T1000 (cell line): ENCODE results near the gene CBARP.

Experiments used
- DNase-seq: peaks from one replicate; lab custom pipeline; 2025; ENCODE audit warnings: mixed read lengths; lab: John Stamatoyannopoulos, UW

Gene CBARP

DNA sequence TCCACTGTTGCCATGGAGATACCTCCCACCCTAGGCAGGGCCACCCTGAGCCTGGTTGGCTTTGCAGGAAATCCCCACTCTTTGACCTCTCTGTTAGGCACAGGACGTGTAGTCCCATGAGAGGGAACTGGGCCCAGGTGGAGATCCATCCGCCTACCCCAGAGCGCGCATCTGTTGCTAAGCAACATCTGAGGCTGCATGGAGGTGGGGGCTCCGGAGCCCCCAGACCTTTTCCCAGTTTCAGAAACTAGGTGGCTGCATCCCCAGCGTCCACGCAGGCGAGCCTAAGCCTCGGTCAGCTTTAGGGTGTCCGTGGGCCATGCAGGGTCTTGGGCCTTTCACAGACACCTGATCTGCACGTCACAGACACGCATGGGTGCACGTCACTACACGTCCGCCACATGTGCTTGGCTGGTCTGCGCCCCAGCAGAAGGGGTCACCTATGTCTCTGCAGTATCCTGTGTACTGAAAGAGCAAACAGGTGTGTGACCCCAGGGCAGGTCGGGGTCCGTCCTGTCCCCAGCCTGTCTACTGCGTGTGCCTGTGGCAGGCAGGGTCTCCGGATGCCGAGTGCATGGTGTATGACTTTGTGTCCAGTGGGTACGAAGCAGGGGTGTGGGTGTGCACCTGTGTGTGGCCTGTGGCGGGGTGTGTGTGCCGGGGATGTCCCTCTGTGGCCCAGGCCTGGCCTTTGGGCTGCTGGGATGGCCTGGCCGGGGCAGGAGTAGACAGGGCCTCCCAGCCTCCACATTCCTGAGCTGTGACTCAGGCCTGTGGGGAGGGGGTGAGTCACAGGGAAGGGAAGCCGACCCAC, 27.2 kb upstream of the CBARP start:
- DNase-seq: peak; percentile 95

DNA sequence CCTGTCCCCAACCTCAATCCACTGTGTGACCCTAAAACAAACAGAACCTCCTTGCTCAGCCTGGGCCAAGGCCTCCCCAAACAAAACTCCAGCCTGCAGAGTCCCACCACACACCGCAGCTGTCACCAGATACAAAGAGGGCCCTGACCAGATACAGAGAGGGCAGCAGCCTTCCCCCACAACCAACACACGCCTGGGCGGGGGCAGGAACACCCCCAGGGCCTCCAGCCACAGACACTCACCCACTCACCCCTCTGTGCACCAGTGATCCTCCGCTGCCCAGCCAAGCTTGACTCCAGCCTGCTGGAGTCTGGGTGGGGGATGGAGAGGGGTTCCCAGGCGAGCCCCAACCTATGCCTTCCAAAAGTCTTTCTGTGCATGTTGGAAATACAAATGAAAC, 25.4 kb upstream of the CBARP start:
- DNase-seq: no peak

DNA sequence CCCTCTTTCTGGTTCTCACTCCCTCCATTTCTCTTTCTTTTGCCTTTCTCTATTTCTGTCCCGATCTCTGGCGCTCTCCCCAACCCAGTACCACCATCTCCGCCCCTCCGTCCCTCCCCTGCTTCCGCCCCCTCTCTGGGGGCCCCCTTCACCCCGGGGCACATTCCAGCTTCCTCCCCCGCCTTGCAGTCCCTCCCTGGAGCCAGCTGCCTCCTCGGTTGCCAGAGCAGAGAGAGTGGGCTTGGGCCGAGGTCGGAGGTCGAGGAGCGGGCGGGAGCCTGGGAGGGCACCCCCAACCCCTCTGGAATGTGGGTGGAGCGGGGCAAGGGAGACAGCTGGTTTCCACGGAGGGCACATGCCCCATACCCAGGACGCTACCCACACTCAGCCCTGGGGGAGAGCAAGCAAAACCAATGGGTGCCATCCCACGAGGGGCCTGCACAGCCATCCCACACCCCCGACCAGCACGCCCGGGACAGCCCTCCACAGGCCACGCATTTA, 24.9 kb upstream of the CBARP start:
- DNase-seq: no peak

DNA sequence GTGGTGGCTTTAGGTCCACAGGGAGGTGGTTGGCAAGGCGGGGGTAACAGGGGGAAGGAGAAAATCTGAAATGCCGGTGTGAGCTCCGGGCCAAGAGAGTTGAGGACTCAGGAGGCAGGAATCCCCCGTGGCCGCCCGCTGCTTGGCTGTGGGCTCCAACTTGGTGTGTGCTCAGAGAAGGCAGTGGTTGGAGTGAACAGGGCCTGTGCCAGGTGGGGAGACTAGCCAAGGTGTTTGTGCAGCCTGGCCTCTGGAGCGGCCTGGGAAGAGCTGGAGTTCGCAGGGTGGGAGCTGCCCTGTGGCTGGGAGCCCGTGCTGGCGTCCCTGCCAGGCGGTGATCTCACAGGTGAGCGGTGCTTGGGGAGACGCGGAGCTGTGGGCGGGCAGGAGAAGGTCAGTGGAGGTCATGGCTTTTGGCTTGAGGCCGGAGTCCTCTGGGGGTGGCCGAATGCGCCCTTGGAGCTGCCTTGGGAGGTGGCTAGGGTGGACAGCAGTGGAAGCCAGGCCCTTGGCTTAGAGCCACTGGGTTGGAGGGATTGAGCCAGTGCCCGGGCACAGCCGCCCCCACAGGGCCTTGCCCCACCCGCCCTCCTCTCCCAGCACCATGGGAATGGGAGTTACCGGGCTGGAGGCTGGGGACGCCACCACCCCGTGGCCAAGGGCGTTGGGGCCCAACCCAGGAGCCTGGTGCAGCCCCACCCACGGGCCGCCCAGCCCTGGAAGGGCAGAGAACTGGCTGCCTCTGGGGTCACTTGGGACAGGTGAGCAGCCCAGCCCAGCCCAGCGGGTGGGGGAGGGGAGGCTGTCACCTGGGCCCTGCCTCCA, 24.2 kb upstream of the CBARP start:
- DNase-seq: peak; percentile 70

DNA sequence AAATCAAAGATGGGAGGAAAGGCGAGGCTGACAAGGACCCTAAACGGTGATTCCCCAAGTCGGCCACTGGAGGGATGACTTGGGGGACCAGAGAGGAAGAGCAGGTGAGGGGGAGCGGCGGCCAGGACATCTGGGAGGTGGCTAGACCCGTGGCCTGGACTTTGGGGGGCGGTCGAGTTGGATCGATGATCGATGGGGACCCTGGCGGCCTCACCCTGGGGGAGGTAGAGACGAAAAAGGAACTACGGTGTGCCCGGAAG, 23.7 kb upstream of the CBARP start:
- no peak for DNase-seq

DNA sequence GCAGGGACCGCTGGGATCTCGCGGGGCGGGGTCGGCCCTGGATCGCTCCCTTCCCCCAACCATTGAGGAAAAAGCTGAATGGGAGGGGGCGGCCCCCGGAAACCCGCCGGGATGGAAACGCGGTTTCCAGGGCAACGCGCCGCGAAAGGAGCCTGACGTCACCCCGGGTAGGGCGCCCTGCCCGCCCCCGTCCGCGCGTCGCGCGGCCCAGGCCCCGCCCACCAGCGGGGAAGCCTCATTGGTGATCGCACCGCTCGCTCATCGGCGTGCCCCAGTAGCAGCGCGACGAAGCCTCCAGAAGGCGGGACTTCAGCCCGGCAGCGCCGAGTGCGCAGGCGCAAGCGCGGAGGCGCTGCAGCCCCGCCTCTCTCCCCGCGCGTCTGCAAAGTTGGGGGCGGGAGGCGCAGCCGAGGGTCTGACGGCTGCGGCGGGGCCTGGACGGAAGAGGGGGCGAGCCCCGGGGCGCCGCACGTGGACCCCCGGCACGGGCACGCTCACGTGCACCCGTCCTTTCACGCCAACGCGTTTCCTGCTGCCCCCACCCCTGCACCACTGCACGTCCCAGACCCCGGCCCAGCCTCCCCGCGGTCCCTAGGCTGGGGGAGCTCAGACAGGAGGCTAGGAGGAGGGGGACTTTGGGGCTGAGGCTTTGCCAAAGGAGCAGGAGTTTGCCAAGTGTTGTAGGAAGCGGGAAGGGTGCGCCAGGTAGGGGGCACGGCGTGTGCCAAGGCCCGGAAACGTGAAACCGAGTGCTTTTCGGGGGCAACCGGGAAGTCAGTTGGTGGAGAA, 23.1 kb upstream of the CBARP start:
- DNase-seq: peak; percentile 98

DNA sequence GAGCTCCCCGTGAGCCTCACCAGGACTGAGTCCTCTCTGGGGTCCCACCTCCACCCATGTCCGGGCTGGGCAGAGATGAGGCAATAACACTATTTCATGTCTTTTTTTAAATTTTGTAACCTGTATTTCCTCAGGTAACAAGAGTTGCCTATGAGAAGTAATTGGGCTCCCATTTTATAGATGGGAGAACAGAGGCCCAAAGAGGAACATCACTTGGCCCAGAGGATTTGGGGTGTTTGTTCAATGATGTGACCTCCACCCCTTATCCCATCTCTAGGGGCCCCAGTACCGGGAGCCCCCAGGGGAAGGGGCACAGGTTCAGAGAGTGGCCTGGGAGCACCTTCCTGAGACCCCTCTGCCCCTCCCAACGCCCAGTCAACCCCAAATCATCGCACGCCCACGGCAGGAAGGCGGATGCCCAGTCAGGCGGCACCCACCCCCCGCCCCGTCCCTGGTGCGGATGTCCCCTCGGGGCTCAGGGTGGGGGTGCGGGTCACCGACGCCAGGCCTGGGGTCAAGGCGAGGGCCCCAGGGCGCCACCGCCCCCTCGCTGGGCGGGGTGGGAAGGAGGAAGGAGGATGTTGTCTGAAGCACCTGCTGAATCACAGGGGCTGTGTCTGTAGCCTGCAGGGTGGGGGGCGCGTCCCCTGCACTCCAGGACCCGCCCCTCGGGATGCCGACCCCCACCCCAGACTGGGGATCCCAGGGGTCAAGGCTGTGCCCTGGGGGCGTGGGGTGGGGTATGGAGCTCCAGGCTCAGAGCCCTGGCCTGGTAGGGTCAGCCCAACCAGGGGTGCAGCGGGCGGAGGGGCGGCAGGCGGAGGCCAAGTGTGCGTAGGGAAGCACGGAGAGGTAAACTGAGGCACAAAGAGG, 22.3 kb upstream of the CBARP start:
- DNase-seq: peak; percentile 85

DNA sequence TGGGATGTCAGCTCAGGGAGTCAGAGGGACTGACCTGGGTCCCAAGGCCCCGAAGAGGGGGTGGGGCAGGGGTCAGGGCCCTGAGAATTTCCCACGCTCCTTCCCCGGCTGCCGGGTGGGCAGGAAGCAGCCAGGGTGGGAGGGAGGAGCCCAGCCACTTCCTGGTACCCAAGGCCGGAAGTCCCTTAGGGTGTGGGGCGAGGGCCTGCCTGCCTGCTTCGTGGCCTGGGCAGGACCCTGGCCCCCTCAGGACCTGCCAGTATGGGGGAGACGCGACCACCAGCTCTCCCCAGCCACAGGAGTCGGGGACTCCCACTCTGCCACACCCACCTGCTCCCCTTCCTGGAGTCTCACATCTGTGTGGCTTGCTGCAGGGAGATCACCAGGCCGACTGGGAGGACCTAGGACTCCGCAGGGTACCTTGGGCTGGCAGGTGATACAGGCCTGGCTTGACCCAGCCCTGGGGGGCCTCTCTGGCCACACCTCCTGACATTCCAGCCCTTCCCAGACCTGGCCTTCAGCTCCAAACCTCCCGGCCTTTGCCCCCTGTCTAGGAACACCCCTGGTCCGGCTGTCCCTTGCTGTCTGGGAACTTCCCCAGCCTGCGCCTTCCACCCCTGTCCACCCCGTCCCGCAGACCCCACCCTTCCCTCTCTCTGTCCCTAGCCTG, 21.5 kb upstream of the CBARP start:
- peak; percentile 69 for DNase-seq

DNA sequence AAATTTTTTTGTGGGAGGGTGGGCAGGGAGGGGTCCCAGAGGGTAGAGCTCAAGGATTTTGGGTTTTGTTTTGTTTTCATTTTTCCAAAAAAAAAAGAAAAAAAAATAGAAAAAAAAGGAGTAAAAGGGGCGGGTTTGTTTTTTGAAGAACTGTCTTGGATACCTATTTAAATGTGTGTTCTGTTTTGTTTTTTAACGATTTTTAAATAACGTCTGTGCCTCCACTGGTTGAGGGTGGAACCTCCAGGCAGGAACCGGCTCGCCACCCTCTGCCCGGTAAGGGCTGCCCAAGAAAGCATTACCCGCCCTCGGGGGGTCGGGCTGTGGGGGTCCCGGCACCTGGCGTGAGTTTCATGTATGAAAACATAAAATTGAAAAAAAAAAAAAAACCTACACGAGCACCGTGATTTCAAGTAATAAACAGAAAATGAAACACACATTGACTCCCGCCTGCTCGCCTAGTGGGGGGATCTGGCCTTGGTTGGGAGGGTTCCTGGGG, 21.0 kb upstream of the CBARP start:
- no peak for DNase-seq

DNA sequence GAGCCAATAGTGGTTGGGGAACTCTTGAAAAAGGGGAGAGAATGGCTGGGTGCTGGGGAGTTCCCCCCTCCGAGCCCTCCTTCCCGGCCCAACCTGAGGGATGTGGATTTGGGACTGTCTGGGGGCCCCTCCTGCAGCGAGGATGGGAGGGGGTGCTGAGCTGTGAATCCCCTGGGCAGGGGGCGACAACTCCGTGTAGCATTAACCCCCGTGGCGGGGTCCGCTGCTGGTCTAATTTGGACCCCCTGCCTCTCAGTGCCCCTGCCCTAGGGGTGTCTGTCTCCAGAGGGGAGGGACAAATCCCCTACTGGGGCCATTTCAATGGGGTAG, 20.3 kb upstream of the CBARP start:
- no peak for DNase-seq

DNA sequence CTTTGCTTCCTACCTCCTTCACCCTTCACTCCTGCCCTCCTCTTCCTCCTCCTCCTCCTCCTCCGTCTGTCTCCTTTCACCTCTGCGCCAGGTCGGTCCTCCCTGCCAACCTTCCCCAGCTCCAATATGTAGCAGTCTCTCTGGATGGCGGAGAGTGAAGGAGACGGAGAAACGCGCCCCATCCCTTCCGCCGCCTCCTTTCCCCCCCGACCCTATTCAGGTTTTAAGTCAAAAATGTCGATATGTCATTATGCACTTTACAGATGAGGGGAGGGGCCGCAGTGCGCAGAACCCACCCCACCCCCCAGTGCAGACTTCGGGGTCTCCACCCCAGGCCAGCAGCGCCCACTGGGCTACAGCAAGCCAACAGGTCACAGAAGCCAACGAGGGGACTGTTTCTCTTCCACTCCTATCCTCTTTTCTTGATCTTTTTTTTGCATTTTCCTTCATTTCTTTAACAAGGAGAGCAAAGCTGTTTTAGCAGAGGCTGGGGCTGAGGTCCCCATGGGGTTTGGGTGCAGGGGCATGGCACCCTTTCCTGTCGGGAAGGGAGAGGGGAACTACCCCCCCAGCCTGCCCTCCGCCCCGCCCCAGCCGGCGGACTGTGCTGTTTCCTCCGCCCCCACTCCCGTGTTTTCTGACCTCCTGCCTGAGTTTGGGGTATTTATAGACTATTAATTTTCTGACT, 19.8 kb upstream of the CBARP start:
- no peak for DNase-seq

DNA sequence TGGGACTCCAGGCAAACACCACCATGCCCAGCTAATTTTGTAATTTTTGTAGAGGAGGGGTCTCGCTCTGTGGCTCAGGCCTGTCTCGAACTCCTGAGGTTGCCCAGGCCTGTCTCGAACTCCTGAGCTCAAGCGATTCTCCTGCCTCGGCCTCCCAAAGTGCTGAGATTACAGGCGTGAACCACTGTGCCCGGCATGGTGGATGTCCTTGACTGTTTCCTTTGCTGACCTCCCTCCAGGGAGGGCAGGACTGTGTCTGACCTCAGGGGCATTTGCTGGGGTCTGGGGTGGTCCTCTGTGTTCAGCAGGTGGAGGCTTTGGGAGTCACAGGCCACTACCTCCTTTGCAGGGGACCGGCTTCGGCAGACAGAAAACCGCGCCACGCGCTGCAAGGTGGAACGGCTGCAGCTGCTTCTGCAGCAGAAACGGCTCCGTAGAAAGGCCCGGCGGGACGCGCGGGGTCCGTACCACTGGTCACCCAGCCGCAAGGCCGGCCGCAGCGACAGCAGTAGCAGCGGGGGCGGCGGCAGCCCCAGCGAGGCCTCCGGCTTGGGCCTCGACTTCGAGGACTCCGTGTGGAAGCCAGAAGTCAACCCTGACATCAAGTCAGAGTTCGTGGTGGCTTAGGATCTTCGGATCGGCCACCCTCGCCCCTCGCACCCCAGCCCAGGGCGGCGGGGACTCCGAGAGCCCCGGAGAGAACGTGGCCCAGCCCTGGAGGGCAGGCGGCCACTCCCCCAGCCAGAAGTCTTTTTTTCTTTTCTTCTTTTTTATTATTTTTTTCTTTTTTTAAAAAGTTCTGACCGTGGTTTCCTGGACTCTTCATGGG, 19.1 kb upstream of the CBARP start:
- DNase-seq: no peak

DNA sequence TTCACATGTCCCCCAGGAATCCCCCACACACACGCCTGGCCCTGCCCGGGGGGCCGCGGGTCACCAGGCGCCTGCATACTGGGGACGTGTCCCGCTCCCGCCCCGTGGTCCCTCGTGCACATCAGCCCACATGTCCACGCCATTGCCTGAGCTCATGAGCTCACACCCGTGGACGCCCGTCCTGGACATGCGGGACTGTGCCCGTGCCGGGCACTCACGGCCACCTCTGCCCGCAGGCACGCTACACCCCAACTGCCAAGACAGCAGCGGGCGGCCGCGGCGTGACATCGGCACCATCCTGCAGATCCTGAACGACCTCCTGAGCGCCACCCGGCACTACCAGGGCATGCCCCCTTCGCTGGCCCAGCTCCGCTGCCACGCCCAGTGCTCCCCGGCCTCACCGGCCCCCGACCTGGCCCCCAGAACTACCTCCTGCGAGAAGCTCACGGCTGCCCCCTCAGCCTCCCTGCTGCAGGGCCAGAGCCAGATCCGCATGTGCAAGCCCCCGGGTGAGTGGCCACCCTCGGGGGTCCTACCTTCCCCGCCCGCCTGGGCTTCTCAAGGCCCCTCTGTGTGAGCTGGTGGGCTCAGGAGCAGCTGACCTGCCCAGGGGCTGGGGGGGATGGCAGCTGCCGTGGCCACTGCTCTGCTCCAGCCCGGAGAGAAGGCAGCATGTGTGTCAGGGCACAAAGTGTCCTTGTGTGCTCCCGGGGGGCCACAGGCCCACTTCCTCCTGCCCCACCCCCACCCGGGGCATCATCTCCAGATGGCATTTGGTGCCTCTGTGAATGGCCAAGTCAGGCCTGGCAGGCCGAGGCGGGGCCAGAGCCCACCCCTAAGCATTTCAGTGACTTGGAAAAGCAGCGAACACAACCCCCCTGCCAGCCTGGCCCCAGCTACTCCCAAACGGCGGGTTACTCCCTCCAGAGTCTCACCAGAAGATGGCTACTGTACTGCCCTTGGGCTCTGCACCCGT, 17.7 kb upstream of the CBARP start:
- DNase-seq: no peak

DNA sequence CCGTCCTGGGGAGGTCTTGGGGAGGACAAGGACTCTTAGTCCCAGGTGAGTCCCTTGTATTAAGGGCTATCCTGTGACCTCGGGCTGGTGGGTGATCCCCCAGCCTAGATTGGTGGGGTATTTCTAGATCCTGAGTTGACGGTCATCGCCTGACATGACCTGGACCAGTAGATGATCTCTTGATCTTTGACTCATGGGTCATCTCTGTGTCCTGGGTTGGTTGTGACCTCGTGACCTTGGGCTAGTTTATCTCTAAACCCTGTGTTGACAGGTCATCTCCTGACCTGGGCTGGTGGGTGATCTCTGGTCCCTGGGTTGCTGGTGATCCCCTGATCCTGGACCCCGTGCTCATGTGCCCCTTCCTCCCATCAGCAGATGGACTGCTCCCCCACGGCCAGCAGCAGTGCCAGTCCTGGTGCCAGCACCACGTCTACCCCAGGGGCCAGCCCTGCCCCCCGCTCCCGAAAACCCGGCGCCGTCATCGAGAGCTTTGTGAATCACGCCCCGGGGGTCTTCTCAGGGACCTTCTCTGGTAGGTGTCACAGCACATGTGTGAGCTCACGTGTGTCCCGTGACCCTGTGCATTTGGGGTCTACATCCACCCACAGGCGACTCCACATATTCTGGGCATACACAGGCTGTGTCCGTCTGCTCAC, 16.9 kb upstream of the CBARP start:
- no peak for DNase-seq

DNA sequence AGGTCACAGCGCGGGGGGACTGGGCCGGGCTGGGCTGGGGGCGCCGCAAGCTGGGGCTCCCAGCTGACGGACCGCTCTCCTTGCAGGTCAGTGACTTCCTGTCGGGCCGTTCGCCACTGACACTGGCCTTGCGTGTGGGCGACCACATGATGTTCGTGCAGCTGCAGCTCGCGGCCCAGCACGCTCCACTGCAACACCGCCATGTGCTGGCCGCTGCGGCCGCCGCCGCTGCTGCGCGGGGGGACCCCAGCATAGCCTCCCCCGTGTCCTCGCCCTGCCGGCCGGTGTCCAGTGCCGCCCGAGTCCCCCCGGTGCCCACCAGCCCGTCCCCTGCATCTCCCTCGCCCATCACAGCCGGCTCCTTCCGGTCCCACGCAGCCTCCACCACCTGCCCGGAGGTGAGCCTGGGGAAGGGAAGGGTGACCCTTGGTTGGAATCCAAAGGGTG, 16.3 kb upstream of the CBARP start:
- no peak for DNase-seq

DNA sequence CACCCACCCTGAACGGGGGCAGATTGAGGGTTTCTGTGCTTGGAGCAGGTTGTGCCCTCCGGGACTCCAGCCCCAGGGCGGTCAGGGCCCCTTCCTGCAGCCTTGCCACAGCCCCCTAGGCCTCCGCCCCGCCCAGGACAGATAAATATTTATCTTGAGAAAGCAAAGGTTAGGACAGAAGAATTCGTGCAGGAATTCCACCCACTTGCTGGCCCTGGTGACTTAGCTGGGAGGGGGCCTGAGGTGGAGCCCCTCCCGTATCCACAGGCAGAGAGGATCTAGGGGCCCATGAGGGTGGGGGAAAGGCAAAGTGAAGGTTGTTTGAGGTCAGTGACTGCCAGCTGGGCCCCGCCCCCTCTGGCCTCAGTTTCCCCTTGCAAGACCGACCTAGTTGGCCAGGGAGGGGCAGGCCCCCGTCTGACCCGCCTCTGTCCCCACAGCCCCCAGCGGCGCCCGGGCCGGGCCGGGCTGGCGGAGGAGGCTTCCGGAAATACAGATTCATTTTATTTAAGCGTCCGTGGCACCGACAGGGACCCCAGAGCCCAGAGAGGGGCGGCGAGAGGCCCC, 15.8 kb upstream of the CBARP start:
- DNase-seq: no peak

DNA sequence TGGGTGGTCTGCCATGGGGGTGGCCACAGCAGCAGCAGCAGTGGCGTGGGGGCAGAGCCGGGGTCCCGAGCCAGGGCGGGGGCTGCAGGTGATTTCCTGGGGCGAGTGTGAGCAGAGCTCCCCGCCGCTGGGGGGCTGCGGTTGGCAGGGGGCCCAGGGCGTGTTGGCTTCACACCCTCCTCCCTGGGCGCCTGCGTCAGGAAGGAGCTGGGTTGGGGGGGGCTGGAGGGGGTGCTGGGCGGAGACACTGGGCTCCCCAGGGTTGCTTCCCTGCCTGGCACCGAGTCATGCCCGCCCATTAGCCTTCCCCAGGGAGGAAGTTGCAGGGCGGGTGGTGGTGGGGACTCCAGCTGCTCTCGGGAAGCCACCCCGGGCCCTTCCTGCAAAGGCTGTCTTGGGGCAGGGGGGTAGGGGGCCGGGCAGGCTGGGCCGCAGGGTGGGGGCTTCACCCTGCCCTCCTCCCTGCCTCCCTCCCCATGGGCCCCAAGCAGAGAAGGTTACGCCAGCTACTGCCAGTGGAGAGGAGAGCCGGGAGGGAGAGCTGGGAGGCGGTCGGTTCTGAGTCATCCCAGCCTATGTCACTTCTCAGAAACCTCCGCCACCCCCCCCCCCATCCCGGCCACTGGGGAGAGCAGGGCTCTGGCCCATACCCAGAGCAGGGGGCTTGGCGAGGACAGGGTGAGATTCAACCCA, 15.2 kb upstream of the CBARP start:
- peak; percentile 99 for DNase-seq
